ENCODE measurements around the gene TNNC2. TPM values are rescaled to one million over a fixed set of nuclear protein-coding genes. Genes with fewer than 3 reads are reported as not detected.
"Not testable (repeated sequence)": the region's sequence is repeated elsewhere in the genome, so short reads cannot be mapped to it uniquely, and the experiment has no call there.

The TNNC2 gene
- total RNA-seq, 4 donors from 2014 or later = 2.7 to 3.5 TPM; not detected in 2

DNA sequence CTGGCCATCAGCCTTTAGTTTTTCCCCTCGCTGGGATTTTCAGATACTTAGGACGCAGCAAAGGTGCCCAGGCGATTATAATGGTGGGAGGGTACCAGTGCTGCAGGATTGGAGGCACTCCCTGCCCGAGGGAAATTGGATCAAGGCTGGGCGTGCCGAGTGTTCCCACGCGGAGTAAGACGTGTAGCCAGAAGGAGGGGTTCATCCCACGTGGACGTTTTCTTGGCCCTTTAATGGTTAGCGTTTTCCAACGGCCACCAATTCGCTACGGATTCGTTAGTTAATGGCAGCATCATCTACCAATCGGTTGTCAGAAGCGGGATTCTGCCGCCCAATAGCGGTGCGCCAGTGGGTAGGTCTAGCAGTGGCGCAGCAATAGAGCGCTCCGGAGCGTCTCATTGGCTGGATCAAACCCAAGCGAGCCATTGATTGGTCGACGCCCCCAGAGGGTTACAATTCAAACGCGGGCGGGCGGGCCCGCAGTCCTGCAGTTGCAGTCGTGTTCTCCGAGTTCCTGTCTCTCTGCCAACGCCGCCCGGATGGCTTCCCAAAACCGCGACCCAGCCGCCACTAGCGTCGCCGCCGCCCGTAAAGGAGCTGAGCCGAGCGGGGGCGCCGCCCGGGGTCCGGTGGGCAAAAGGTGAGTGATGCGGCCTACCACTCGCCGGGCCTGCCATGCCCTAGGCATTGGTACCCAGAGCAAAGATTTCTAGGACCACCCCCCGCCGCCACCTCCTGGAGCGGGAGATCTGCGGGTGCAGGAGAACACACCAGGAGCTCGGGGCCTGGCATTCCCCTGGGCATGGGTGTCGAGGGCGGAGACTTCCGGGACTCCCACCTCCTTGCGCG, 14.7 kb downstream of the TNNC2 start, which contains the start of gene UBE2C:
Gene UBE2C (plus strand): TSS at position 488 of the 849 bp plus-strand sequence. CDS start 52 bp downstream, at position 540.
- peak within 1 kb of the TSS in 3 of 4 donors; percentile 31 to 63 (median 33) for H3K27ac ChIP-seq
- peak; percentile 92 to 98 (median 95) for DNase-seq
- no peak for TF ChIP-seq POLR2A (IDR thresholded peaks at IDR 0.05)
- peaks cover 0 to 40% (median 0%) of the 10 kb centered on the region in 3 donors for H3K36me3 ChIP-seq
- H3K4me1 ChIP-seq = peaks cover 3 to 17% (median 5%) of the 10 kb centered on the region in 4 donors
- no peaks in the 10 kb centered on the region for H3K27me3 ChIP-seq
- peak within 1 kb of the TSS; percentile 46 to 71 (median 63) for H3K4me3 ChIP-seq
- no peaks in the 10 kb centered on the region for H3K9me3 ChIP-seq

- Histone ChIP-seq H3K27me3 (no peaks in the 10 kb centered on the region), H3K27ac (no peak overlapping the region), H3K4me3 (no peak overlapping the region), H3K36me3 (peaks cover 0 to 60% (median 0%) of the 10 kb centered on the region in 3 donors), H3K4me1 (peaks cover 3 to 17% (median 5%) of the 10 kb centered on the region in 4 donors), H3K9me3 (no peaks in the 10 kb centered on the region)
- TF ChIP-seq POLR2A (IDR thresholded peaks at IDR 0.05) (no peak), CTCF (IDR thresholded peaks at IDR 0.05) (no peak)
- no peak for DNase-seq
These were observed 16.7 kb downstream of the TNNC2 start for GRCh38 chr20:45810191-45810970.

GRCh38 chr20:45801851-45802250, 25.3 kb downstream of the TNNC2 start:
- no peaks in the 10 kb centered on the region for H3K9me3 ChIP-seq
- no peak overlapping the region for H3K27ac ChIP-seq
- no peak overlapping the region for H3K4me3 ChIP-seq
- H3K36me3 ChIP-seq = peaks cover 0 to 72% (median 4%) of the 10 kb centered on the region in 3 donors
- no peaks in the 10 kb centered on the region for H3K4me1 ChIP-seq
- H3K27me3 ChIP-seq = no peaks in the 10 kb centered on the region
- DNase-seq = no peak
- TF ChIP-seq POLR2A (IDR thresholded peaks at IDR 0.05) = no peak
- no peak for TF ChIP-seq CTCF (IDR thresholded peaks at IDR 0.05)

GRCh38 chr20:45798935-45799642, 28.0 kb downstream of the TNNC2 start:
- peaks cover 0 to 72% (median 0%) of the 10 kb centered on the region in 3 donors for H3K36me3 ChIP-seq
- no peaks in the 10 kb centered on the region for H3K9me3 ChIP-seq
- no peak overlapping the region for H3K4me3 ChIP-seq
- no peaks in the 10 kb centered on the region for H3K27me3 ChIP-seq
- no peak for TF ChIP-seq POLR2A (IDR thresholded peaks at IDR 0.05)
- peak; percentile 25 to 72 (median 64) for TF ChIP-seq CTCF (IDR thresholded peaks at IDR 0.05)
- peak; percentile 62 to 85 (median 65) for DNase-seq
- no peak overlapping the region for H3K27ac ChIP-seq
- no peaks in the 10 kb centered on the region for H3K4me1 ChIP-seq

DNA sequence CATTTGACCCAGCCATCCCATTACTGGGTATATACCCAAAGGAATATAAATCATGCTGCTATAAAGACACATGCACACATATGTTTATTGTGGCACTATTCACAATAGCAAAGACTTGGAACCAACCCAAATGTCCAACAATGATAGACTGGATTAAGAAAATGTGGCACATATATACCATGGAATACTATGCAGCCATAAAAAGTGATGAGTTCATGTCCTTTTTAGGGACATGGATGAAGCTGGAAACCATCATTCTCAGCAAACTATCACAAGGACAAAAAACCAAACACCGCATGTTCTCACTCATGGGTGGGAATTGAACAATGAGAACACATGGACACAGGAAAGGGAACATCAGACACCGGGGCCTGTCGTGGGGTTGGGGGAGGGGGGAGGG, 29.2 kb downstream of the TNNC2 start:
- H3K27me3 ChIP-seq, H3K9me3 ChIP-seq, DNase-seq, H3K4me1 ChIP-seq, H3K4me3 ChIP-seq, H3K27ac ChIP-seq: not testable (repeated sequence)
- H3K36me3 ChIP-seq = peaks cover 0 to 67% (median 0%) of the 10 kb centered on the region in 3 donors

DNA sequence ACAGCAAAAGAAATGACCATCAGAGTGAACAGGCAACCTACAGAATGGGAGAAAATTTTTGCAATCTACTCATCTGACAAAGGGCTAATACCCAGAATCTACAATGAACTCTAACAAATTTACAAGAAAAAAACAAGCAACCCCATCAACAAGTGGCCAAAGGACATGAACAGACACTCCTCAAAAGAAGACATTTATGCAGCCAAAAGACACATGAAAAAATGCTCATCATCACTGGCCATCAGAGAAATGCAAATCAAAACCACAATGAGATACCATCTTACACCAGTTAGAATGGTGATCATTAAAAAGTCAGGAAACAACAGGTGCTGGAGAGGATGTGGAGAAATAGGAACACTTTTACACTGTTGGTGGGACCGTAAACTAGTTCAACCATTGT, 29.6 kb downstream of the TNNC2 start:
- not testable (repeated sequence) for H3K4me3 ChIP-seq, DNase-seq, H3K9me3 ChIP-seq, H3K27ac ChIP-seq, H3K27me3 ChIP-seq
- Histone ChIP-seq H3K36me3 (peaks cover 0 to 63% (median 0%) of the 10 kb centered on the region in 3 donors), H3K4me1 (peaks cover 0 to 10% (median 2%) of the 10 kb centered on the region in 4 donors)

Measured in Peyer's patch (tissue), 4 donors.